ENCODE measurements around the gene PUS1.

- TF ChIP-seq CTCF (IDR thresholded peaks at IDR 0.05) (no peak), POLR2A (IDR thresholded peaks at IDR 0.05) (no peak)
Observed at GRCh38 chr12:131981388-131981787, 52.3 kb downstream of the PUS1 start.
